CD4-positive, alpha-beta T cell (primary cell): ENCODE data around the gene CA11. TPM values are rescaled to one million over a fixed set of nuclear protein-coding genes. Genes with fewer than 3 reads are reported as not detected.

ENCODE experiments used
- ATAC-seq: fragments of 200-7000 bp; cut with Tn5 transposase; one replicate; pipeline ENCODE4 v1.10.0; 2022; ENCODE audit warnings: mild to moderate bottlenecking; ENCODE audit not compliant: poor library complexity
- CTCF ChIA-PET: fragments of 350-600 bp; sonication (Branson Sonifier 250); formaldehyde crosslinking; loops from one replicate; lab custom pipeline; 2021; ENCODE audit warnings: antibody characterized with exemption, inconsistent platforms; lab: Charles Lee
- POLR2A ChIA-PET: fragments of 350-600 bp; sonication (Branson Sonifier 250); formaldehyde crosslinking; loops from one replicate; lab custom pipeline; 2021; ENCODE audit warnings: antibody characterized with exemption, inconsistent platforms; lab: Charles Lee
- DNase-seq, 14 experiments: peaks; one replicate each; pipeline ENCODE4 v3.0.0-alpha.2; 2013 to 2020; ENCODE audit warnings: mixed read lengths in 2 of 14
- H3K27ac ChIP-seq, 2 donors: one replicate each; pipeline versions ENCODE4 v1.5.1 to v1.7.0; 2013; ENCODE audit warnings: low read length in 2 of 2, low read depth in 1 of 2, mild to moderate bottlenecking in 1 of 2
- H3K27me3 ChIP-seq, 2 experiments: 1 replicate in 1 of 2; 2 replicates in 1 of 2; pipeline versions ENCODE4 v1.6.1 to v1.7.0; 2013; ENCODE audit warnings: low read length in 2 of 2, control low read depth in 1 of 2, mild to moderate bottlenecking in 1 of 2, moderate library complexity in 1 of 2; ENCODE audit not compliant: insufficient read depth in 2 of 2, control insufficient read depth in 1 of 2
- H3K36me3 ChIP-seq: one replicate; pipeline ENCODE4 v1.6.1; 2013; ENCODE audit warnings: low read length, control low read depth; ENCODE audit not compliant: insufficient read depth
- H3K4me1 ChIP-seq: one replicate; pipeline ENCODE4 v1.6.1; 2013; ENCODE audit warnings: low read length, control low read depth; ENCODE audit not compliant: insufficient read depth
- H3K4me3 ChIP-seq: one replicate; pipeline ENCODE4 v1.5.1; 2013; ENCODE audit warnings: mild to moderate bottlenecking, low read length, moderate library complexity
- H3K9me3 ChIP-seq, 2 experiments: 1 replicate in 1 of 2; 2 replicates in 1 of 2; pipeline versions ENCODE4 v1.6.1 to v1.7.0; 2013; ENCODE audit warnings: low read length in 2 of 2, mild to moderate bottlenecking in 2 of 2, control low read depth in 1 of 2, moderate library complexity in 1 of 2; ENCODE audit not compliant: control insufficient read depth in 1 of 2, insufficient read depth in 1 of 2
- H3K27ac Mint-ChIP-seq: one replicate; pipeline ENCODE4 v1.8.0; 2020; ENCODE audit warnings: mixed read lengths
- H3K27me3 Mint-ChIP-seq: one replicate; pipeline ENCODE4 v1.8.0; 2021; ENCODE audit warnings: mixed read lengths
- H3K36me3 Mint-ChIP-seq: one replicate; pipeline ENCODE4 v1.8.0; 2021; ENCODE audit warnings: low read depth, mixed read lengths
- H3K4me1 Mint-ChIP-seq: one replicate; pipeline ENCODE4 v1.8.0; 2021; ENCODE audit warnings: low read depth, mixed read lengths
- H3K4me3 Mint-ChIP-seq: one replicate; pipeline ENCODE4 v1.8.0; 2020; ENCODE audit warnings: mild to moderate bottlenecking, mixed read lengths
- H3K9me3 Mint-ChIP-seq: one replicate; pipeline ENCODE4 v1.8.0; 2020; ENCODE audit warnings: mixed read lengths
- intact Hi-C, 2 experiments: fragments of 100-400 bp; cut with DNase I in 1 of 2; cut with micrococcal nuclease in 1 of 2; formaldehyde crosslinking; loops; one replicate each; pipeline versions ENCODE4 v1.15.1 to v1.9.0; 2023 to 2025; cut with DNase I, micrococcal nuclease
- total RNA-seq, 174 experiments: library from RNA in 2 of 174; stranded (reverse) in 2 of 174; gene quantifications; one replicate each; pipeline ENCODE4 v1.2.3 and lab custom pipeline; 2021 to 2026
- TF ChIP-seq, protein P1 (sequence below): fragments of 200-600 bp; IDR thresholded peaks from one replicate; pipeline ENCODE4 v1.8.0; 2022; ENCODE audit warnings: antibody characterized with exemption, mild to moderate bottlenecking

The CA11 gene
- total RNA-seq, 2 experiments from 2014 or later, result 11.0 to 12.4 TPM

DNA sequence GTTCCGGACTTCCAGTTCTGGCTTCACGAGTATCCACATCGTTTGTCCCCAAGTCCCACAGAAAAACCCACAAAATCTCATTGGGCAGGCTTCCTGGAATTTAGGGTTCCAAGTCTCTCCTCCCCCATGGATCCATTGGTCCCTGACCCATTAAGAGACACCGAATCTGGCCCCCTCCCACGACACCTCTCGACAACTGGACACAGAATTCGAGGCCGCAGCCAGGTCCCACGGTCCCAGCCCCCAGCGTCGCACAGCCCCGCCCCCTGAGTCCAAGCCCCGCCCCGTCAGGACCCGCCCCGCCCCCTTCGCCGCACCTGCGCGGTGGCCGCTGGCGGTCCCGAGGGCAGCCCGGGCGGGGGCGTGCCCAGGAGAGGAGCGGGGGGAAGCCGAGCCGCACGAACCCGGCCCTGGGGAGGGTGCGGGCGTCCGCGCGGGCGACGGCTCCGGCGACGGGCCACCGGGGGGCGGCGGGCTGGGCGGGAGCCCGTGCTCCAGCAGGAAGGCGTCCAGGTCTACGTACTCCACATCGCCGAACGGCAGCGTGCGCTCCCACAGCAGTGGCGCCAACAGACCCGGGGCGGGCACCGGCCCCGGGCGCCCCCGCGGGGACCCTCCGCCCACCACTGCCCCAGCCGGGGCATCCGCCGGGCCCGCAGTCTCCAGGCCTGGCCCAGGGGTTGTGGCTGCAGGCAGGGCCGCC, 10.6 kb downstream of the CA11 start:
- peak overlapping the region; percentile 71 for H3K4me3 ChIP-seq
- Mint-ChIP-seq H3K4me1 (peaks cover 61% of the 10 kb centered on the region), H3K27me3 (no peaks in the 10 kb centered on the region), H3K27ac (peak overlapping the region; percentile 97), H3K9me3 (no peaks in the 10 kb centered on the region), H3K36me3 (peaks cover 51% of the 10 kb centered on the region), H3K4me3 (peak overlapping the region; percentile 94)
- peak; percentile 8 for ATAC-seq
- peak; percentile 58 to 88 (median 73) for DNase-seq
- peaks cover 70% of the 10 kb centered on the region for H3K4me1 ChIP-seq
- TF ChIP-seq, protein P1, sequence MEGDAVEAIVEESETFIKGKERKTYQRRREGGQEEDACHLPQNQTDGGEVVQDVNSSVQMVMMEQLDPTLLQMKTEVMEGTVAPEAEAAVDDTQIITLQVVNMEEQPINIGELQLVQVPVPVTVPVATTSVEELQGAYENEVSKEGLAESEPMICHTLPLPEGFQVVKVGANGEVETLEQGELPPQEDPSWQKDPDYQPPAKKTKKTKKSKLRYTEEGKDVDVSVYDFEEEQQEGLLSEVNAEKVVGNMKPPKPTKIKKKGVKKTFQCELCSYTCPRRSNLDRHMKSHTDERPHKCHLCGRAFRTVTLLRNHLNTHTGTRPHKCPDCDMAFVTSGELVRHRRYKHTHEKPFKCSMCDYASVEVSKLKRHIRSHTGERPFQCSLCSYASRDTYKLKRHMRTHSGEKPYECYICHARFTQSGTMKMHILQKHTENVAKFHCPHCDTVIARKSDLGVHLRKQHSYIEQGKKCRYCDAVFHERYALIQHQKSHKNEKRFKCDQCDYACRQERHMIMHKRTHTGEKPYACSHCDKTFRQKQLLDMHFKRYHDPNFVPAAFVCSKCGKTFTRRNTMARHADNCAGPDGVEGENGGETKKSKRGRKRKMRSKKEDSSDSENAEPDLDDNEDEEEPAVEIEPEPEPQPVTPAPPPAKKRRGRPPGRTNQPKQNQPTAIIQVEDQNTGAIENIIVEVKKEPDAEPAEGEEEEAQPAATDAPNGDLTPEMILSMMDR, result no peak
- H3K9me3 ChIP-seq, result no peaks in the 10 kb centered on the region
- ChIA-PET CTCF (no interaction called here), POLR2A (interaction anchor here (1.6 to 3.7 kb wide), 7 partner anchors 10 to 303 kb away, joined by 3 to 45 read pairs (median 38); partner anchors contain the start of genes CA11, RPL18 and SPHK2)
- peak overlapping the region; percentile 78 to 94 for H3K27ac ChIP-seq
- peaks cover 33% of the 10 kb centered on the region for H3K36me3 ChIP-seq
- no peaks in the 10 kb centered on the region for H3K27me3 ChIP-seq
- intact Hi-C loops, result loop anchor here (2.0 to 10.0 kb wide), 5 partner anchors 42 to 1239 kb away; partner anchors contain the start of genes AKT1S1 (in 1 of the 2), C19orf73 (in 1 of the 2), PPFIA3 (in 1 of the 2) and TBC1D17 (in 1 of the 2)

DNA sequence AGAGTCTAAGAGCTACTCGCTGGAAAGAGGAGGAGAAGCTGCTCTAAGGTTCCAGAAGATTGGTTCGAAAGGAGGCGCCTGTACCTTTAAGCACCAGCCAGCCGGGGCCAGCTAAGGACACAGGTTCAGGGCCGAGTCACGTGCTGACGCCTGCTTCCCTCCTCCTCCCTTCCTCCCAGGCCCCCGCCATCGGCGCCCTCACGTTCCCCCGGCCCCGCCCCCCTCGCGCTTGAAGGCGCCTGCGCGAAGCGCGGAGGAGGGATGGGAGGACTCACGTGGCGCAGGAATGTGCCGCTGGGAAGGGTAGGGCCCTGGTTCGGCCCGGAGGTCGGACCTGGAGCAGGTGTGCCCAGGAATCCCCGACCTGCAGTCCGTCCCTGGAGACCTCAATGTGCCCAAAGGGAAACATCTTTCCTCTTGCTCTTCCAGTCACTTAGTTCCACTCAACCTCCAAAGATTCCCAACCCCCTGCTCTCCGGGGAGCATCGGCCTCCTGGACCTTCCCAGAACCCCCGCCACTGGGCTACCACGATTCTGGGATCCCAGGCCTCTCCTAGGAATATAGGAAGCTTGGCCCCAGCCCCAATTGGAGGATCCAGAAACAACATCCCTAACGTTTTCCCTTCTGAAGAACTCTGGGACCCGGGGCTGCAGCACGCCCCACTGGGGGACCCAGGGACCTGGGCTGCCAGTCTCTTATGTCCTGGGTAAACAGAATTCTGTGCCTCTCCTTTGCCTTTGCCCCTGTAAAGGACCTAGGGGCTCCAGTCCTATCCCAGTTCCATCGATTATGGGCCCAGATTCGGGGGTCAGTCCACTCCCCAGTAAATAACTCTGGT, 11.3 kb downstream of the CA11 start:
- H3K27me3 ChIP-seq, result no peaks in the 10 kb centered on the region

More for the DNA sequence above, 11.3 kb downstream of the CA11 start:
- peak overlapping the region; percentile 71 for H3K4me3 ChIP-seq
- peak overlapping the region; percentile 90 for H3K4me3 Mint-ChIP-seq
- CTCF ChIA-PET, result interaction anchor here (0.7 to 1.2 kb wide), 2 partner anchors 15 to 337 kb away, joined by 3 to 4 read pairs; partner anchors contain the start of genes RPL18 and SPHK2
- peak overlapping the region; percentile 95 for H3K27ac Mint-ChIP-seq
- intact Hi-C loops, result loop anchor here (1.0 to 10.0 kb wide), 7 partner anchors 10 to 1240 kb away; partner anchors contain the start of genes AKT1S1 (in 1 of the 2), C19orf73 (in 1 of the 2), PPFIA3 (in 1 of the 2) and RPL18 (in 1 of the 2)
- H3K4me1 Mint-ChIP-seq, result peaks cover 61% of the 10 kb centered on the region
- peaks cover 41% of the 10 kb centered on the region for H3K36me3 ChIP-seq
- H3K27me3 Mint-ChIP-seq, result no peaks in the 10 kb centered on the region
- peaks cover 67% of the 10 kb centered on the region for H3K4me1 ChIP-seq
- DNase-seq (peak; percentile 82 to 96 (median 91)), ATAC-seq (peak; percentile 11)
- H3K9me3 Mint-ChIP-seq, result no peaks in the 10 kb centered on the region
- H3K27ac ChIP-seq, result peak overlapping the region; percentile 78 to 94
- POLR2A ChIA-PET, result interaction anchor here (0.5 to 3.7 kb wide), 15 partner anchors 8 to 926 kb away, joined by 3 to 45 read pairs (median 3); partner anchors contain the start of genes CA11, GYS1, RPL18 and RUVBL2
- no peaks in the 10 kb centered on the region for H3K9me3 ChIP-seq
- peaks cover 59% of the 10 kb centered on the region for H3K36me3 Mint-ChIP-seq
- TF ChIP-seq, protein P1, result no peak
